PC-3 (cell line): ENCODE measurements around the gene FGR.

Experiments used
- EZH2 ChIP-seq: fragments of 300-600 bp; sonication (generic); IDR thresholded peaks from one replicate; pipeline ENCODE4 v1.6.1; 2017; ENCODE audit warnings: antibody characterized with exemption, mild to moderate bottlenecking, low read length; ENCODE audit not compliant: unreplicated experiment
- TF ChIP-seq, protein P1 (sequence below): fragments of 300-600 bp; sonication (generic); conservative IDR thresholded peaks from 2 replicates; pipeline ENCODE4 v1.5.1; 2017; ENCODE audit warnings: antibody characterized with exemption, low read depth, mild to moderate bottlenecking, low read length

DNA sequence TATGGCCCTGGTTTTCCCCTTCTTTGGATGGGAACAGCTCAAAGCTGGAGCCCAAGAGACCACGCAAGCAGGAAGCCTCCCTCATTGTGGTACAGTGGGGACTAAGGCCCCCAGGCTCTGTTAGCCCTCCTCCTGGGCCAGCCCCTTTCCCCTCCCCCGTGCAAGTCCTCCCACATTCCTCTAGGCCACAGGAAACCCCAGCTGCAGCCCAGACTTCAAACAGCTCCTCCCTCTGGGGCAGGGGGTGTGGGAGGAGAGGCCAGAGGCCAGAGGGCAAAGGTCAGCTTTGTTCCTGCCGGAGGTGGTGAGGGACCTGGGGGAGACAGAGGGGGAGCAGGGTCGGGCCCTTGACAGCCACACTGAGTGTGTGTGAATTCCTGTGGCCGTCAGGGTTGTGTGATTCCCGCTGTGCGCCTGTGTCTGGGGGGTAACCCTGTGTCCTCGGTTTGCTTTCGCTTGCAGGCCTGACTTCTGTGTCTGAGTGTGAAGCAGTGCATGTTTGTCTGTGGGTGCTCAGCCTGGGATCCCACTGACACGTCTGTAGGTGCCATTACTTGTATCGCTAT, 27.7 kb downstream of the FGR start:
- TF ChIP-seq, protein P1, sequence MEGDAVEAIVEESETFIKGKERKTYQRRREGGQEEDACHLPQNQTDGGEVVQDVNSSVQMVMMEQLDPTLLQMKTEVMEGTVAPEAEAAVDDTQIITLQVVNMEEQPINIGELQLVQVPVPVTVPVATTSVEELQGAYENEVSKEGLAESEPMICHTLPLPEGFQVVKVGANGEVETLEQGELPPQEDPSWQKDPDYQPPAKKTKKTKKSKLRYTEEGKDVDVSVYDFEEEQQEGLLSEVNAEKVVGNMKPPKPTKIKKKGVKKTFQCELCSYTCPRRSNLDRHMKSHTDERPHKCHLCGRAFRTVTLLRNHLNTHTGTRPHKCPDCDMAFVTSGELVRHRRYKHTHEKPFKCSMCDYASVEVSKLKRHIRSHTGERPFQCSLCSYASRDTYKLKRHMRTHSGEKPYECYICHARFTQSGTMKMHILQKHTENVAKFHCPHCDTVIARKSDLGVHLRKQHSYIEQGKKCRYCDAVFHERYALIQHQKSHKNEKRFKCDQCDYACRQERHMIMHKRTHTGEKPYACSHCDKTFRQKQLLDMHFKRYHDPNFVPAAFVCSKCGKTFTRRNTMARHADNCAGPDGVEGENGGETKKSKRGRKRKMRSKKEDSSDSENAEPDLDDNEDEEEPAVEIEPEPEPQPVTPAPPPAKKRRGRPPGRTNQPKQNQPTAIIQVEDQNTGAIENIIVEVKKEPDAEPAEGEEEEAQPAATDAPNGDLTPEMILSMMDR: no peak
- TF ChIP-seq EZH2: no peak
